ENCODE measurements around the gene COL23A1. TPM values are rescaled to one million over a fixed set of nuclear protein-coding genes. Genes with fewer than 3 reads are reported as not detected.

Gene COL23A1
- total RNA-seq, 1 experiment from 2014 or later, result 1.2 TPM

DNA sequence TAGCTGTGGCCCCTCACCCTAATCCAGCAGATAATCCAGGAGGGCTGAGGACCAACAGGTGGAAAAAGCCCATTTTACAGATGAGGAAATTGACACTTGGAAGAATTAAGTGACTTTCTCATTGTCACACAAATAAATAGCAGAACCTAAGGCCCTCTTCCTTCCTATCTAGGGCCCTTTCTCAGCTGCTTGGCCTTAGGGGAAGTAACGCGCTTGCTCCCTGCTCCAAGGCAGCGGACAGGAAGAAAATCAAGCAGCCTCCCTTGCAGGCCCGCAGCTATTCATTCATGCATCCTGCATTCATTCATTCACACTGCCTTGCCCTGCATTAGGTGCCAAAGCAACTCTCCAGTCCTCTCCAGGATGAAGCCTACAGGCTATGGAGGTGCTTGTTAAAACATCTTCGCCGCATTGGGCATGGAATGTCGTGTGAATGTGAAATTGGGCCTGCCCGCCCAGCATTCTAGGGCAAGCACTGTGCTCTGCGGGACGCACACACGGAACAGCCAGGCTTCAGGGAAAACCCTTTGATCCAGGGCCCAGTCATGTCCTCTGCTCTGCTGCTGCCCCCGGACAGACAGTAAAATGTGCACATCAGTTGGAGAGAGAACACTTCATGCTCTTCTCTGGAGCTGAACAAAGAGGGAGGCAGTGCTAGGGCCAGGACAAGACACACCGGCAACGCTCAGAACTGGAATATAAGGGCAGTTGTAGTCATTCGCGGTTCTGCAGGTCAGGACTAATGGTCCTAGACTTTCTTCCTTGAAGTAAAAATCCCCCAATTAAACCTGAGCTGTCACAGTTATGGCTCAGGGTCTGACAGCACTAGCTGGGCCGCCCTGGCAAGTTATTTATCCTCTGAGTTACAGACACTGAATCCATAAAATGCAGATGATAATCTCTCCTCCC lies 166.0 kb downstream of the COL23A1 start:
- no peak for DNase-seq (ENCODE audit: low read depth)
- in situ Hi-C loops (cut with HindIII; ENCODE audit: low pct_unique_long_range_greater_than_20kb, low sequenced_read_pairs), result no loop called here

DNA sequence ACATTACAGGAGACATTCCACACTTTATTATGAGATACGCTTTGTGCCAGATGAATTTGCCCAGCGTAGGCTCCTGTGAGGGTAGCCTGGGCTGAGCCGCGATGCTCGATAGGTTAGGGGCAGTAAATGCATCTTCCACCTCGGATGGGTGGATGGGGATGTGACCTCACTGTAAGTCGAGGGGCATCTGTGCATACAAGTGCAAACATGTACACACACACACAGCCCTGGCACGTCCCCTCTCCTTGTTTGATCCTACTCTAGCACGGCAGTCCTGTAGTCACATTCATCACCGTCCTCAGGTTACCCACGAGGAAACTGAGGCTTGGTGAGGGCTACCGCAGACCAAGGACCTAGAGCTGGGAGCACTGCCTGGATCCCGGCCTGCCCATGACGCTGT lies 166.8 kb downstream of the COL23A1 start:
- in situ Hi-C loops (cut with HindIII; ENCODE audit: low pct_unique_long_range_greater_than_20kb, low sequenced_read_pairs), result no loop called here
- no peak for DNase-seq (ENCODE audit: low read depth)

DNA sequence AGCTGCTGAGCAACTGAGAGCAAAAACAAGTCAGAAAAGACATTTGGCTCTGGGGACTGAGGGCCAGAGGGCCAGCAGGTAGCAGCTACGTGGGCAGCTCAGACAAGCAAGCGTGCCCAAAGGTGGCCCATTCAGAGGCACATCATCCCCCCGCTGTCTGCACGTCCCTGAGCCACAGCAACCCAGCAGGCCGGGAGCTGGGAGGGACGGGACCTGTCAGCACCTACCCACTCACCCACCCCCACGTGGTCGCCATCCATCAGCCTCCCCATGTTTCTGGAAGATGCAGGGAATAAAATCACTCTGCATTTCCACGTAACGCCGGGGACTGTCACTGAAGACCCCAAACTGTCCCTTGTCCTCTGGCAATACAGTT lies 167.8 kb downstream of the COL23A1 start:
- no peak for DNase-seq (ENCODE audit: low read depth)
- in situ Hi-C loops (cut with HindIII; ENCODE audit: low pct_unique_long_range_greater_than_20kb, low sequenced_read_pairs), result no loop called here

DNA sequence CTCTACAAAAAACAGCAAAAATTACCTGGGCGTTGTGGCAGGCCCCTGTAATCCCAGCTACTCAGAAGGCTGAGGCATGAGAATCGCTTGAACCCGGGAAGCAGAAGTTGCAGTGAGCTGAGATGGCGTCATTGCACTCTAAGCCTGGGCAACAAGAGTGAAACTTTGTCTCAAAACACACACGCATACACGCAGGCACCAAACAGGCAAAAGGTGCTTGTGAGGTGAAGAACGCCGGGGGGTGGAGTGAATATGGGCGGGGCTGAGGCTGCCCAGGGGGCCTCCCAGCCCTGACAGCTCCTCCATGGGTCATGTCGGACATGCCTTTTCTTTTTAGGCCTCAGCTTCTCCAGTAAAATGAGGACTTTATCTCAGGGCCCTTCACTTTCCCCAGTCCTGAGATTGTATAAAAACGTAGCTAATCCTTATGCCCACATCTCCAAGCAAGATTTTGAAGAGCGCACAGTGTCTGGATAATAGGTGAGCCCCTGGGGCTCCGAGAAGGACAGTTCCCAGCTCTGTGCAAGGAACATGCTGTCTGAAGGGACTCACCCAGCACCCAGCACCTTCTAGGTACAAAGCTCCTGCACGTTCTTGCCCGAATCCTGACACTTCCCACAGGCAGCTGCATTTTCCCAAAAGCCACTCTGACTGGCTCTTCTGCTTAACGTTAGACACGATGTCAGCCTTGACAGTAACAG lies 168.3 kb downstream of the COL23A1 start:
- in situ Hi-C loops (cut with HindIII; ENCODE audit: low pct_unique_long_range_greater_than_20kb, low sequenced_read_pairs), result no loop called here

DNA sequence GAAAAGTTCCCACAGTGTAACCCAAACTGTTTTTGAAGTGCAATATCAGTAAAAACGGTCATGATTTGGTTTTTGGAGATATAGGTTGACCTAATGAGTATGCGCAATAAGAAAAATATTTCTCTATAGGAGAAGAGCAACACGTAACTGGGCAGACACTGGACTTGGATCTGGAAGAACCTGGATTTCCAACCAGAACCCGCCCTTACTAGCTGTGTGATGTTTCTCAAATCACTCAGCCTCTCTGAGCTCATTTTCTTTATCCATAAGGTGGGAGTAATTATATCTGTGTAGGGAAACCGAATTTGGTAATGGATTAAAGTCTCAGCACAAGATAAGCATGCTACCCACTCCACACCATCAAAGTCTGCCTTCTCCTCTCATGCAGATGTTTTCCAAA lies 169.1 kb downstream of the COL23A1 start:
- no peak for DNase-seq (ENCODE audit: low read depth)

More for the DNA sequence above, 168.3 kb downstream of the COL23A1 start:
- no peak for DNase-seq (ENCODE audit: low read depth)

DNA sequence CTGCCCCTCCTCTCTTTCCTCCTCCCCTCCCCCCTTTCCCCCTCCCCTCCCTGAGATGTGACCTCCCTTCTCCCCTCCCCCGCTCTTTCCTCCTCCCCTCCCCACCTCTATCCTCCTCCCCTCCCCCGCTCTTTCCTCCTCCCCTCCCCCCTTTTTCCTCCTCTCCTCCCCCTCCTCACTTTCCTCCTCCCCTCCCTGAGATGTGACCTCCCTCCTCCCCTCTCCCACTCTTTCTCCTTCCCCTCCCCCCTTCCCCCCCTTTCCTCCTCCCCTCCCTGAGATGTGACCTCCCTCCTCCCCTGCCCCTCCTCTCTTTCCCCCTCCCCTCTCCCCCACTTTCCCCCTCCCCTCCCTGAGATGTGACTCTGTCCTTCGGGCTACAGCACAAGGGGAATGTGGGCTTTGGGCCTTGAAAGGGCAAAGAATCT lies 169.8 kb downstream of the COL23A1 start:
- in situ Hi-C loops (cut with HindIII; ENCODE audit: low pct_unique_long_range_greater_than_20kb, low sequenced_read_pairs), result no loop called here
- DNase-seq (ENCODE audit: low read depth), result no peak

More for the DNA sequence above, 169.1 kb downstream of the COL23A1 start:
- in situ Hi-C loops (cut with HindIII; ENCODE audit: low pct_unique_long_range_greater_than_20kb, low sequenced_read_pairs), result no loop called here

DNA sequence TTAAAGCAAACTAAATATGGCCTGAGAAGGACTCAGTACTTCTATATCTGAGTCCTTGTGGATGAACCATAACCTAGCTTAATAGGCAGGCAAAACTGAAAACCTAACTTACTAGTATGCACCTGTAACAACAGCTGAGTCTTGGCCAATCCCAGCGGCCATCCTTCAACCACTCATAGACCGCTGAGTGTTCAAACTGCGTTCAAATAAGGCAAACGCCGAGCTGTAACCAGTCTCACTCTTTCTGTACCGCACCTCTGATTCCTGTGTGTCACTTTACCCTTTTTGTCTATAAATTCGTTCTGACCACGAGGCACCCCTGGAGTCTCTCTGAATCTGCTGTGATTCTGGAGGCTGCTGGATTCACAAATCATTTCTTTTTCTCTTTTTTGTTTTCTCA lies 170.5 kb downstream of the COL23A1 start:
- in situ Hi-C loops (cut with HindIII; ENCODE audit: low pct_unique_long_range_greater_than_20kb, low sequenced_read_pairs), result no loop called here
- no peak for DNase-seq (ENCODE audit: low read depth)

DNA sequence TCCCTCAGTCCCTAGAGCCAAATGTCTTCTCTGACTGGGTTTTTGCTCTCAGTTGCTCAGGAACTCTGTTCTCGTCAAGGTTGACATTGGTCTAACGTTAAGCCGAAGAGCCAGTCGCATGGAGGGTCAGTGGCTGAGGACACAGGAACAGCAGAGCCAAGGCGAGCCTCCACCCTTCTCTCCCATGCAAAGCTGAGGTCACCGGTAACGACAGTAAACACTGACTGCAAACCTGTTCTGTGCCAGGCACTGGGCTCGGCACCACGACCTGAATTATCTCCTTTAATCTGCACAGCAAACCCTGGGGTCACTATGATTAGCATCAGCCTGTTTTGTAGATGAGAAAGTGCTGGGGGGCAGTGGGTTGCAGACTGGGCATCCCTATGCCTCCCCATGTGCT lies 171.0 kb downstream of the COL23A1 start:
- DNase-seq (ENCODE audit: low read depth), result no peak
- in situ Hi-C loops (cut with HindIII; ENCODE audit: low pct_unique_long_range_greater_than_20kb, low sequenced_read_pairs), result no loop called here

DNA sequence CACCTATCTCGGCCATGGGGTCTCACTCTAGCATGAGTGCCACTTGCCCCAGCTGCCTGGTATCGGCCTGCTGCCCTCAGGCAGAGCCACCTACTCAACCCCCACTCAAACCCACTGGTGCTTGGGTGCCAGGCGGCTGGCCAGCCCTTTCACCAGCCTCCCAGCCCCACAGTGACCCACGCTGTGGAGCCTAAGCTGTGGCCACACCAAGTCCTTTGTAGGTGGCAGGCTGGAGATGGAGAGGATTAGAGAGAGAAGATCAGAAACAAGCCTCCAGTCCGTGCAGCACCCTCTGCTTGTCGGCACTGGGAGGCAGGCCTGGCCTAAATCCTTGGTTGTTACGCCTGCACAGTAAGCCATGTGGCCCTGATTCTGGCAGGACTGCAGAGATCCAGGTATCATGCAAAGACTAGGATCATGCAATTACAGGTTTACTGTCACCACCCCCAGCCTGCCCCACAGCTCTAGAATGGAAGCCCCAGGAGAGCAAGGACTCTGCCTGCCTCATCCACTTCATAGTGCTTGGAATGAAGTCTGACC lies 171.7 kb downstream of the COL23A1 start:
- in situ Hi-C loops (cut with HindIII; ENCODE audit: low pct_unique_long_range_greater_than_20kb, low sequenced_read_pairs), result no loop called here
- no peak for DNase-seq (ENCODE audit: low read depth)

DNA sequence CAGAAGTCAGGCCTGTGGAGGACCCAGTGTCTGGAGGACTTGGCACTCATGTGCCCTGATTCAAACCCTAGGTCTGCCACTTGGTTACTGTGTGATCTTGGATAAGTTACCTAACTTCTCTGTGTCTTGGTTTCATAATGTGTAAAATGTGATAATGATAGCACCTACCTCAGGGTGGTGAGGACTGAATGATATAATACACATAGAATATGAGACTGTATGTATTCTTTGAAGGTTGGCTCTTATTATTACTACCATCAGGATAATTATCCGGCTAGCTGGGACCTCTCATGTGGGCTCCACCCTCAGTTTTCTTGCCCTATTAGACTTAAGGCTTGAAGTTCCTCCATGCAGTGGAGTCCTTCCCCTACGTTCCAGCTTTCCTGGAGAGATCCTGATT lies 172.2 kb downstream of the COL23A1 start:
- DNase-seq (ENCODE audit: low read depth), result no peak
- in situ Hi-C loops (cut with HindIII; ENCODE audit: low pct_unique_long_range_greater_than_20kb, low sequenced_read_pairs), result no loop called here

DNA sequence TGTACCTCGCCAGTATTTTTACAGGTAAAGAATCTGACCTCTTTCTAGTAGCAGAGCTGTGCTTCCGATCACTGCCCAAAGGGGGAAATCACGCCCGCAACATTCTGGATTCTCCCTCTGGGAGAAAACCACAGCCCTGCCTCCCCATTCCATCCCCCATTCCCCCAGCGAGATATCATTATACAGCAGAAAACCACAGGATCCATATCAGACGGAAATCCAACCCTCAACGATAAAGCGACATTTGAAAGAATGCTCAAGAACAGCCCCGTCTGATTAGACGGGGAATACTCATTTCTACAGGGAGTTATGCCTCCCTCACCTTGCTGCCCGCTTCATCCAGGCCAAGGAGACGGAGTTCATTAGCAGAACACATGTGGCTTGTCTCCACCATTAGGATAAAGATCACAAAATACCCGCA lies 172.8 kb downstream of the COL23A1 start:
- no peak for DNase-seq (ENCODE audit: low read depth)
- in situ Hi-C loops (cut with HindIII; ENCODE audit: low pct_unique_long_range_greater_than_20kb, low sequenced_read_pairs), result no loop called here

DNA sequence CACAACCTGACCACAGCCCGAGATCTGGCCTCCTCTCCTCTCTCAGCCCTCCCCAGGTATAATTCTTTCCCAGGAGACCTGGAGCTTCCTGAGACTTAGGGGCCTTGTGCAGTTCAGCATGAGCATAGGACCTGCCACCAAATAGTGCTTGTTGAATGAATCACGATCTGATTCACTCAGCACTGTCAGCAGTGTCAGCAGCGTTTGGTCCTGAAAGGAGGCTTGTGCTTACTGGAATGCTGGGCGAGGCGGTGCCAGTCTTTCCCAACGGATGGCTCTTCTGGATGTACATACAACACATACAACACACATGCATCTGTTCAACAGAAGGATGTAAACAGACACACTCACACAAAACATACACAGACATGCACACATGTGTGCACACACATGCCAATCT lies 173.3 kb downstream of the COL23A1 start:
- in situ Hi-C loops (cut with HindIII; ENCODE audit: low pct_unique_long_range_greater_than_20kb, low sequenced_read_pairs), result no loop called here
- DNase-seq (ENCODE audit: low read depth), result peak; percentile 47

DNA sequence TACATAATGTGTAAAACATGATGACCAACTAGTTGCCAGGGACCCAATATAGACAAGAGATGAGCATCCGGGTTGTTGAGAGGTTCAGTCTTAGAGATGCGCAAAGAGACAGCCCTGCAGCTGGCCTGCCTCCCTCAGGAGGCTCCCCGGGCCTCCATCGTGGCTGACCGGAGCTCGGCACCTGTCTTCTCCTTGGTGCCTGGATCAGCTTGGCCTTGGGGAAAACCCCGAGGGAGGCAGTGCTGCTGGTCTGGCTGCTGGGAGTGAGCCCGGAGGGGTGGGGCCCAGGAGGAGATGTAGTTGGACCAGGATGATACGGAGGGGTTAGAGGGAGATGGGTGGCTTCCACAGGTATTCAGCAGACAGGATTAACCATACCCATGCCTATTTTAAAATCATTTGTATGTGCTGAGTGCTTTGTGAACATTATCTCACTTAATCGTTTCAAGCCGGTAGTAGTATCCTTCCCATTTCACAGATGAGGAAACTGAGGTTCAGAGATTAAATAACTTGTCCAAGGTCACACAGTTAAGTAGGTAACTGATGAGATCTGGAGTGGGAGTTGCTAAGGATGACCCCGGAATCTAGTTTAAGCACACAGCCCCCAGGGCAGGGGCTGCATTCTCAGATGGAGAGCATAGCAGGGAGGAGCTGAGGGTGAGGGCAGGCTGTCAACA lies 173.8 kb downstream of the COL23A1 start:
- no peak for DNase-seq (ENCODE audit: low read depth)
- in situ Hi-C loops (cut with HindIII; ENCODE audit: low pct_unique_long_range_greater_than_20kb, low sequenced_read_pairs), result no loop called here

DNA sequence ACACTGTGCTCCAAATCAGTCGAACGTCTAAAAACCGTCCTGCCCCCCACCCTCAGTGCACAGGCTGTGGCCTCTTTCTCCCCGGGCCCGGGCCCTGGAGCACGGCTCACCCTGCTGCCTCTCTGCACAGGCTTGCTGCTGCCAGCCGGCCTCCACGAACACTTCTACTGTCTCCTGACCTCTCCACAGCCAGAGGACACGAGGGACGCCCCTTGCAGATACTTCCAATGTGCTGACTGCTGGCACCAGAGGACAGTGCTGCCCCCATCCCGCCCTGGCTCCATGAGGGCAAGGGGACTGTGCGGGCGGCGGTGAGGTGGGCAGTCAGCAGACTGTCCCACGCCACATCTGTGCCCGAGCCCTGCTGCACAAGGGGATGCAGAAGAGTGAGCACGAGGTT lies 174.8 kb downstream of the COL23A1 start:
- in situ Hi-C loops (cut with HindIII; ENCODE audit: low pct_unique_long_range_greater_than_20kb, low sequenced_read_pairs), result no loop called here

DNA sequence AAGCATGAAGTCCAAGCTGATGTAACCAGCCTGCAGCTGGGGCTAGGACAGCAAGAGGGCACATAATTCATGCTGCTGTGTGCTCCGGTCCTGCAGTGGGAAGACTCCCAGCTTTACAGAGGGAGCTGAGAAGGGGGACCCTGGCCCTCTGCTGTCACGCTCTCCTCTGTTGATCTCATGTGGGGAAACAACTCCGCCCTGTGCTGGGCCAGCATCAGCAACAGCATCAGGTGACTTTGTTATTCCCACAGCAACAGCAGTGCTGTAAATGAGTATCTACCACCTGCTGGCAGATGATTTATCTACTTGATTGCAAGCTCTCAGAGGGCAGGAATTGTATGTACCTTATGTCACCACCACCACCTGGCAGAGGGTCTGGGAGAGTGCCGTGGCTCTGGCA lies 176.2 kb downstream of the COL23A1 start:
- in situ Hi-C loops (cut with HindIII; ENCODE audit: low pct_unique_long_range_greater_than_20kb, low sequenced_read_pairs), result no loop called here
- DNase-seq (ENCODE audit: low read depth), result no peak

More for the DNA sequence above, 174.8 kb downstream of the COL23A1 start:
- no peak for DNase-seq (ENCODE audit: low read depth)

DNA sequence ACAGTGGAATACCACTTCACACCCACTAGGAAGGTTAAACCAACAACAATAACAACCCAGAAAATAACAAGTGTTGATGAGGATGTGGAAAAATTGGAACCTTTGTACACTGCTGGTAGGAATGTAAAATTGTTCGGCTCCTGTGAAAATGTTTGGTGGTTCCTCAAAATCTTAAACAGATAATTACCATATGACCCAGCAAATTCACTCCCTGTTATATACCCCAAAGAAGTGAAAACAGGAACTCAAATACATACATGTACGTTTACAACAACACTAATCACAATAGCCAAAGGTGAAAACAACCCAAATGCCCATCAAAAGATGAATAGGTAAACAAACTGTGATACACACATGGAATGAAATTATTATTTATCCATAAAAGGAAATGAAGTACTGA lies 179.1 kb downstream of the COL23A1 start:
- in situ Hi-C loops (cut with HindIII; ENCODE audit: low pct_unique_long_range_greater_than_20kb, low sequenced_read_pairs), result no loop called here
- DNase-seq (ENCODE audit: low read depth), result no peak

DNA sequence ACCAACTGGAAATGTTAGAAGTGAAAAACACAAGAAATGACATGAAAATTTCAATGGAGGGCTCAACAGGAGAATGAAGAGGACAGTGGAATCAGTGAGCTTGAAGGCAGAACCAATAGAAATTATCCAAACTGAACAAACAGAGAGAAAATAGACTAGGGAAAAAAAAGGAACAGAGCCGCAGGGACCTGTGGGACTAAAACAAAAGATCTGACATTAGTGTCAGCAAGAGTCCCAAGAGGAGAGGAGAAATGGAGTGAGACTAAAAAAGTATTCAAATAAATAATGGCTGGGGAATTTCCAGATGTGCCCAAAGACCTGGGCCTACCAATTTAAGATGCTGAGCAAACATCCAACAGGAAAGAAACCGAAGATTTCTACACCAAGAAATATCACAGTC lies 182.5 kb downstream of the COL23A1 start:
- in situ Hi-C loops (cut with HindIII; ENCODE audit: low pct_unique_long_range_greater_than_20kb, low sequenced_read_pairs), result no loop called here
- no peak for DNase-seq (ENCODE audit: low read depth)

DNA sequence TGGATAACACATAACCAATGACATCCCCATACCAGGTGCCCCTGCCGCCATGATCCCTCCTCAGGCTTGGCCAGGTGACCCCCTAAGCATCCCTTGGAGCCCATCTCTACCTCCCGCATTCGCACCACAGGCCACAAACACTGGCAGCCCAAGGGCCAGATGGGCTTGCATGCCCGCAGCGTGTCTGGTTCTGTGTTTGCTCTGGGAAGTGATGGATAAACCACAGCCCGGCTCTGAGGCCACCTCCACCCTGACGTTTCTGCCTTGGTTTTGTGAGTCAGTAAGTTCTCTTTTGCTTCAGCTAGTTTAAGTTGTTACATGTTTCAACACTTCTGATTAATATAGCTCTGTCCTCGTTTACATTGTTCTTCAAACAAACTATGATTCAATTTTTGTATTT lies 185.2 kb downstream of the COL23A1 start:
- no peak for DNase-seq (ENCODE audit: low read depth)
- in situ Hi-C loops (cut with HindIII; ENCODE audit: low pct_unique_long_range_greater_than_20kb, low sequenced_read_pairs), result no loop called here
